Neural cell (in vitro differentiated cells): ENCODE data around the gene GPC5. TPM values are rescaled to one million over a fixed set of nuclear protein-coding genes. Genes with fewer than 3 reads are reported as not detected.

Experiments
- H2AFZ ChIP-seq: fragments of 200-600, 300-800 bp; sonication (generic), shearing (Covaris generic); 2 replicates; pipeline ENCODE4 v1.6.0; 2014; ENCODE audit warnings: low read depth, mild to moderate bottlenecking, antibody characterized with exemption, low read length, moderate library complexity
- H3F3A ChIP-seq: fragments of 200-600 bp; shearing (Covaris generic); 2 replicates; pipeline ENCODE4 v1.6.1; 2016; ENCODE audit warnings: mild to moderate bottlenecking, moderate library complexity, mixed read lengths, antibody characterized with exemption, low read length; ENCODE audit not compliant: insufficient read depth, poor library complexity, severe bottlenecking
- H3K27ac ChIP-seq: fragments of 200-600, 300-800 bp; sonication (generic), shearing (Covaris generic); 2 replicates; pipeline ENCODE4 v1.5.1; 2014; ENCODE audit warnings: mild to moderate bottlenecking, low read length, moderate library complexity
- H3K27me3 ChIP-seq: fragments of 300-800, 200-600 bp; sonication (generic), shearing (Covaris generic); 2 replicates; pipeline ENCODE4 v1.6.0; 2014; ENCODE audit warnings: mild to moderate bottlenecking, low read depth, low read length, moderate library complexity; ENCODE audit not compliant: insufficient read depth
- H3K36me3 ChIP-seq: fragments of 300-800, 200-600 bp; sonication (generic), shearing (Covaris generic); 2 replicates; pipeline ENCODE4 v1.5.1; 2014; ENCODE audit warnings: mild to moderate bottlenecking, antibody characterized with exemption, low read length, moderate library complexity; ENCODE audit not compliant: insufficient read depth
- H3K4me2 ChIP-seq: fragments of 300-800, 200-600 bp; sonication (generic), shearing (Covaris generic); 2 replicates; pipeline ENCODE4 v1.6.0; 2014; ENCODE audit warnings: mild to moderate bottlenecking, low read length
- H3K4me3 ChIP-seq: fragments of 300-800, 200-600 bp; sonication (generic), shearing (Covaris generic); 2 replicates; pipeline ENCODE4 v1.5.1; 2014; ENCODE audit warnings: mild to moderate bottlenecking, low read length, moderate library complexity
- H3K79me2 ChIP-seq: fragments of 200-600 bp; shearing (Covaris generic); replicated peaks from 2 replicates; pipeline ENCODE4 v1.6.0; 2014; ENCODE audit warnings: mild to moderate bottlenecking, low read length, moderate library complexity; ENCODE audit not compliant: insufficient read depth
- H3K9ac ChIP-seq: fragments of 300-800, 200-600 bp; sonication (generic), shearing (Covaris generic); 2 replicates; pipeline ENCODE4 v1.6.1; 2016; ENCODE audit warnings: mild to moderate bottlenecking, low read length, mixed read lengths
- H3K9me2 ChIP-seq: fragments of 200-600 bp; shearing (Covaris generic); 2 replicates; pipeline ENCODE4 v1.6.1; 2016; ENCODE audit warnings: mild to moderate bottlenecking, low read length, mixed read lengths; ENCODE audit not compliant: insufficient read depth
- H3K9me3 ChIP-seq: fragments of 200-600, 300-800 bp; sonication (generic), shearing (Covaris generic); 2 replicates; pipeline ENCODE4 v1.6.1; 2016; ENCODE audit warnings: mild to moderate bottlenecking, mixed run types, low read length, moderate library complexity, mixed read lengths
- H4K20me1 ChIP-seq: fragments of 200-600 bp; shearing (Covaris generic); 2 replicates; pipeline ENCODE4 v1.6.1; 2016; ENCODE audit warnings: mild to moderate bottlenecking, mixed run types; ENCODE audit not compliant: insufficient read depth
- CTCF ChIP-seq: fragments of 450-650 bp; IDR thresholded peaks from 2 replicates; pipeline ENCODE4 v1.5.1; 2014; ENCODE audit warnings: antibody characterized with exemption, mild to moderate bottlenecking, moderate library complexity; ENCODE audit not compliant: poor library complexity, severe bottlenecking
- EP300 ChIP-seq: fragments of 450-650 bp; conservative IDR thresholded peaks from 2 replicates; pipeline ENCODE4 v1.6.1; 2014; ENCODE audit warnings: antibody characterized with exemption, mild to moderate bottlenecking, moderate library complexity; ENCODE audit not compliant: poor library complexity, severe bottlenecking
- EZH2 ChIP-seq: fragments of 200-600, 300-800 bp; shearing (Covaris generic), sonication (generic); IDR thresholded peaks from 2 replicates; pipeline ENCODE4 v1.6.1; 2014; ENCODE audit warnings: antibody characterized with exemption, low read length, borderline replicate concordance, mild to moderate bottlenecking; ENCODE audit not compliant: insufficient read depth, poor library complexity, severe bottlenecking
- MXI1 ChIP-seq: fragments of 450-650 bp; conservative IDR thresholded peaks from 2 replicates; pipeline ENCODE4 v1.6.1; 2014; ENCODE audit warnings: antibody characterized with exemption, mild to moderate bottlenecking; ENCODE audit not compliant: poor library complexity, severe bottlenecking
- POLR2AphosphoS5 ChIP-seq: IDR thresholded peaks from 2 replicates; pipeline ENCODE4 v1.6.1; 2012
- RAD21 ChIP-seq: fragments of 450-650 bp; conservative IDR thresholded peaks from 2 replicates; pipeline ENCODE4 v1.6.1; 2014; ENCODE audit warnings: antibody characterized with exemption, mild to moderate bottlenecking, moderate library complexity
- REST ChIP-seq: IDR thresholded peaks from 2 replicates; pipeline ENCODE4 v1.6.1; 2012; ENCODE audit warnings: borderline replicate concordance
- SMC3 ChIP-seq: fragments of 450-650 bp; conservative IDR thresholded peaks from 2 replicates; pipeline ENCODE4 v1.6.1; 2014; ENCODE audit warnings: antibody characterized with exemption, mild to moderate bottlenecking, moderate library complexity; ENCODE audit not compliant: poor library complexity
- TAF1 ChIP-seq: IDR thresholded peaks from 2 replicates; pipeline ENCODE4 v1.6.1; 2012; ENCODE audit warnings: low read depth
- polyA plus RNA-seq: library from polyadenylated mRNA; depleted of rRNA; stranded (reverse); fragments of >200 nt; gene quantifications from 2 replicates; pipeline ENCODE4 v1.2.3, GENCODE V29; 2014

The GPC5 gene
- polyA plus RNA-seq, 1 donor from 2014 or later: 5.0 TPM

- H3K27ac ChIP-seq: no peak overlapping the region
Measured at GRCh38 chr13:92553470-92554114, 1155.2 kb downstream of the GPC5 start.

GRCh38 chr13:92560883-92561282 lies 1162.5 kb downstream of the GPC5 start:
- no peaks in the 10 kb centered on the region for H3K27me3 ChIP-seq
- H3K9me3 ChIP-seq: no peaks in the 10 kb centered on the region
- TF ChIP-seq EZH2 (no peak), CTCF (no peak), SMC3 (no peak), POLR2AphosphoS5 (no peak), EP300 (no peak), RAD21 (no peak)

More at GRCh38 chr13:92553470-92554114, 1155.2 kb downstream of the GPC5 start:
- H3K79me2 ChIP-seq: no peaks in the 10 kb centered on the region
- no peak overlapping the region for H2AFZ ChIP-seq
- no peaks in the 10 kb centered on the region for H3K27me3 ChIP-seq
- H3K9me2 ChIP-seq: no peaks in the 10 kb centered on the region
- no peaks in the 10 kb centered on the region for H4K20me1 ChIP-seq
- TF ChIP-seq MXI1 (no peak), POLR2AphosphoS5 (no peak), EZH2 (no peak), RAD21 (no peak), TAF1 (no peak), SMC3 (no peak), EP300 (no peak), REST (no peak), CTCF (no peak)
- no peak overlapping the region for H3K4me3 ChIP-seq
- no peaks in the 10 kb centered on the region for H3K36me3 ChIP-seq
- no peak overlapping the region for H3K9ac ChIP-seq
- no peak overlapping the region for H3K4me2 ChIP-seq
- no peaks in the 10 kb centered on the region for H3F3A ChIP-seq
- H3K9me3 ChIP-seq: no peaks in the 10 kb centered on the region

More at GRCh38 chr13:92560883-92561282, 1162.5 kb downstream of the GPC5 start:
- Histone ChIP-seq H3K36me3 (no peaks in the 10 kb centered on the region), H3K9ac (no peak overlapping the region), H3K79me2 (no peaks in the 10 kb centered on the region), H3K4me3 (no peak overlapping the region), H3K27ac (no peak overlapping the region), H4K20me1 (no peaks in the 10 kb centered on the region), H3K9me2 (no peaks in the 10 kb centered on the region), H2AFZ (no peak overlapping the region), H3K4me2 (no peak overlapping the region), H3F3A (no peaks in the 10 kb centered on the region)
